ENCODE results near the gene TEX11.

Gene TEX11

DNA sequence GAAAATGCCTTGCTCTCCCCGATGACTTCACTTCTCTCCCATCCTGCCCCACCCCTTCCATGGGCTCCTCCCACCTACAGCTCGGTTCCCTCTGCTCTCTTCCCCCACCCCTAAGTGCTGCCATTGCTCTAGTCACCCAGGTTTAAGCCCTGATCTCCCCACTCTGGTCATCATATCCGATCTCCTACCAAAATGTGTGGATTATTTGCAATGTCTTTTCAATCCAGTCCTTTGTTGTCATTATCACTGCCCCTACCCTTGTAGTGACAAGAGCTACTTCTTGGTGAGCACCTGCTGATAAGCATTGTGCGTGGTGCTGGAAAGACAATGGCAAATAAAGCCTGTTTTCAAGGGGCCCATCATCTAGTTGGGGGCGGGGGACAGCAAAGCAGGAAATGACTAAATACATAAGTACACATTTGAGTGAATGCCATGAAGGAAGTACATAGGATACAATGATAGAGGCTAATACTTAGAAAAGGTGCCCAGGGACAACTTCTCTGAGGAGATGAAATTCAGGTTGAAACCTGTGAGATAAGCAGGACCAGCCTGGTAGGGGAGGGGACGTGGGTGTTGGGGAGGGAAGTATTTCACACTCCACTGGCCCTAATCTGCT lies 400.1 kb downstream of the TEX11 start:
- H2BK12ac ChIP-seq (ENCODE audit: low read length), result no peak overlapping the region
- no peak overlapping the region for H4K12ac ChIP-seq (ENCODE audit: low read depth, low read length)
- WGBS (ENCODE audit: extremely low coverage, insufficient coverage, insufficient read length), result no CpG with 5 or more reads among the region's 6 CpGs
- H4K91ac ChIP-seq (ENCODE audit: low read depth, low read length), result no peak overlapping the region
- H3K79me1 ChIP-seq (ENCODE audit: low read length), result no peaks in the 10 kb centered on the region
- no peak overlapping the region for H3K23ac ChIP-seq (ENCODE audit: low read length)
- H3K4ac ChIP-seq (ENCODE audit: low read depth, low read length), result no peak overlapping the region
- DNase-seq, result no peak
- no peak overlapping the region for H3K4me2 ChIP-seq (ENCODE audit: low read length)
- no peak overlapping the region for H3K4me3 ChIP-seq (ENCODE audit: low read depth, low read length)
- no peak overlapping the region for H3K9ac ChIP-seq (ENCODE audit: low read length)
- H2AFZ ChIP-seq (ENCODE audit: insufficient read depth, low read length, poor library complexity), result no peak overlapping the region
- H3K9me3 ChIP-seq (ENCODE audit: insufficient read depth, low read depth, low read length), result no peaks in the 10 kb centered on the region
- no peak overlapping the region for H3K18ac ChIP-seq (ENCODE audit: low read length)
- H3K79me2 ChIP-seq (ENCODE audit: control insufficient read depth, insufficient read depth, low read length, poor library complexity), result no peaks in the 10 kb centered on the region
- no peak overlapping the region for H2BK120ac ChIP-seq (ENCODE audit: insufficient read depth, low read length, poor library complexity)
- no peak overlapping the region for H2BK5ac ChIP-seq (ENCODE audit: low read depth, low read length, poor library complexity)
- H3K4me1 ChIP-seq (ENCODE audit: control insufficient read depth in 1 of 2, insufficient read depth in 2 of 2, low read length in 2 of 2), result no peaks in the 10 kb centered on the region
- H3K27me3 ChIP-seq (ENCODE audit: insufficient read depth, low read length), result no peaks in the 10 kb centered on the region
- H4K8ac ChIP-seq (ENCODE audit: low read depth, low read length), result no peak overlapping the region
- no peak overlapping the region for H3K27ac ChIP-seq (ENCODE audit: low read depth, low read length)
- H3K36me3 ChIP-seq (ENCODE audit: control insufficient read depth in 1 of 2, insufficient read depth in 2 of 2, low read length in 2 of 2), result peaks cover 7 to 12% of the 10 kb centered on the region in 2 experiments
- no peak overlapping the region for H2AK5ac ChIP-seq (ENCODE audit: low read length)
- H3K14ac ChIP-seq (ENCODE audit: low read length), result no peak overlapping the region

DNA sequence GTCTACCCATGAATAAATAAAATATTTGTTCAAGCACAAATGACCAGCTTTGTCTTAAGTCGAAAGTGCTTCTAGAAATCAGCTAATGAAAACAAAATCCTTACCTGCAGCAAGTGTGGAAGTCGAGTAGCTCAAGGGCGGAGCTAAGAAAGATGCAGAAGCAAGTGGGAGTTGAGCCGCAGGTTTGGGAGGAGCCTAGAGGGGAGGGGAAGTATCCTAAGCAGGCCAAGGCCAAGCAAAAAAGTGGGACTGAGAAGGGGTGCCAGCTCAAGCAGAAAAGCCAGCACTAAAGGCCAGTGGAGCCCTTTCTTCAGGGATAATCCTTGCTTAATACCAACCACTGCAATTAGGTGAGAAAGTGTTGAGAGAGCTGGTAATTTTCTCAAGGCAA lies 403.1 kb downstream of the TEX11 start:
- no peak overlapping the region for H2BK5ac ChIP-seq (ENCODE audit: low read depth, low read length, poor library complexity)
- DNase-seq, result no peak
- no peak overlapping the region for H3K27ac ChIP-seq (ENCODE audit: low read depth, low read length)
- no peaks in the 10 kb centered on the region for H3K79me2 ChIP-seq (ENCODE audit: control insufficient read depth, insufficient read depth, low read length, poor library complexity)
- no peak overlapping the region for H3K14ac ChIP-seq (ENCODE audit: low read length)
- no CpG with 5 or more reads among the region's 4 CpGs for WGBS (ENCODE audit: extremely low coverage, insufficient coverage, insufficient read length)
- H4K91ac ChIP-seq (ENCODE audit: low read depth, low read length), result no peak overlapping the region
- H3K23ac ChIP-seq (ENCODE audit: low read length), result no peak overlapping the region
- H3K27me3 ChIP-seq (ENCODE audit: insufficient read depth, low read length), result no peaks in the 10 kb centered on the region
- H2AFZ ChIP-seq (ENCODE audit: insufficient read depth, low read length, poor library complexity), result no peak overlapping the region
- no peak overlapping the region for H2BK12ac ChIP-seq (ENCODE audit: low read length)
- H4K8ac ChIP-seq (ENCODE audit: low read depth, low read length), result no peak overlapping the region
- no peaks in the 10 kb centered on the region for H3K79me1 ChIP-seq (ENCODE audit: low read length)
- no peak overlapping the region for H3K9ac ChIP-seq (ENCODE audit: low read length)
- H3K4me1 ChIP-seq (ENCODE audit: control insufficient read depth in 1 of 2, insufficient read depth in 2 of 2, low read length in 2 of 2), result no peaks in the 10 kb centered on the region
- H3K4ac ChIP-seq (ENCODE audit: low read depth, low read length), result no peak overlapping the region
- H3K36me3 ChIP-seq (ENCODE audit: control insufficient read depth in 1 of 2, insufficient read depth in 2 of 2, low read length in 2 of 2), result peaks cover 17 to 30% of the 10 kb centered on the region in 2 experiments
- H3K9me3 ChIP-seq (ENCODE audit: insufficient read depth, low read depth, low read length), result no peaks in the 10 kb centered on the region
- H4K12ac ChIP-seq (ENCODE audit: low read depth, low read length), result no peak overlapping the region
- H2BK120ac ChIP-seq (ENCODE audit: insufficient read depth, low read length, poor library complexity), result no peak overlapping the region
- no peak overlapping the region for H3K4me3 ChIP-seq (ENCODE audit: low read depth, low read length)
- no peak overlapping the region for H2AK5ac ChIP-seq (ENCODE audit: low read length)
- H3K4me2 ChIP-seq (ENCODE audit: low read length), result no peak overlapping the region
- H3K18ac ChIP-seq (ENCODE audit: low read length), result no peak overlapping the region

DNA sequence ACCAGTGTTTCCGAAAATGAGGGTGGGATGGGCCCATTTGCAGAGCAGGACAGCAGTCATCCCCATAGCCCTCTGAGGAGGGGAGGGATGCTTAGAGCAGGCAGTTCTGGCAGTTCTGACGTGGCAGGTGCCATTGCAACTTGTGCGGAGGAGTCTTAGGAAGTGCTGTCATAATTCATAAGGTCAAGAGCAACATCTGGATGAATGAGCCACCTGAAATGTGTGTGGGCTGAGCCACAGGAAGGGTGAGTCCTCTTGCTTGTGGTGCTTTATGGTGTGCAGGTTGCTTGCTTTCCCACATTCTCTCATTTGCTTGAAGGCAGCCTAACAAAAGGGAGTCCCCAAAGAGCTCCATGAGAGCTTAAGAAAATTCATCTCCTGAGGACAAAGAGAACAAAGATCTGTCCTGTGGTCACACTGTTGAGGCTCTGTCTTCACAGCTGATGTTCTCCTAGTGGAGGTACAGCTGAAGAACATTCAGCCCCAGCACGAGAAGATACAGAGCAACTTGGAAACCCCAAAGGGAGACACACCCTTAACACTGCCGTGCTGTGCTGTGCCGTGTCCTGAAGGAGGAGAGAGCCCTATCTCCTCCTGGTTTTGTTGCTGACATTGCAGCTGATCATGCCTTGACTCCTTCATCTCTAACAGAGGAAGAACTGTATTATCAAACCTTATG lies 403.6 kb downstream of the TEX11 start:
- H2BK12ac ChIP-seq (ENCODE audit: low read length), result no peak overlapping the region
- H3K79me1 ChIP-seq (ENCODE audit: low read length), result no peaks in the 10 kb centered on the region
- no peak overlapping the region for H3K4me3 ChIP-seq (ENCODE audit: low read depth, low read length)
- no CpG with 5 or more reads among the region's 6 CpGs for WGBS (ENCODE audit: extremely low coverage, insufficient coverage, insufficient read length)
- H3K4me2 ChIP-seq (ENCODE audit: low read length), result no peak overlapping the region
- H3K36me3 ChIP-seq (ENCODE audit: control insufficient read depth in 1 of 2, insufficient read depth in 2 of 2, low read length in 2 of 2), result peaks cover 21 to 36% of the 10 kb centered on the region in 2 experiments
- H3K27ac ChIP-seq (ENCODE audit: low read depth, low read length), result no peak overlapping the region
- no peak overlapping the region for H3K9ac ChIP-seq (ENCODE audit: low read length)
- DNase-seq, result no peak
- H3K4me1 ChIP-seq (ENCODE audit: control insufficient read depth in 1 of 2, insufficient read depth in 2 of 2, low read length in 2 of 2), result no peaks in the 10 kb centered on the region
- no peak overlapping the region for H2AFZ ChIP-seq (ENCODE audit: insufficient read depth, low read length, poor library complexity)
- H4K12ac ChIP-seq (ENCODE audit: low read depth, low read length), result no peak overlapping the region
- no peak overlapping the region for H3K23ac ChIP-seq (ENCODE audit: low read length)
- no peaks in the 10 kb centered on the region for H3K9me3 ChIP-seq (ENCODE audit: insufficient read depth, low read depth, low read length)
- H2BK120ac ChIP-seq (ENCODE audit: insufficient read depth, low read length, poor library complexity), result no peak overlapping the region
- no peak overlapping the region for H2AK5ac ChIP-seq (ENCODE audit: low read length)
- H3K79me2 ChIP-seq (ENCODE audit: control insufficient read depth, insufficient read depth, low read length, poor library complexity), result no peaks in the 10 kb centered on the region
- no peak overlapping the region for H3K4ac ChIP-seq (ENCODE audit: low read depth, low read length)
- no peaks in the 10 kb centered on the region for H3K27me3 ChIP-seq (ENCODE audit: insufficient read depth, low read length)
- H2BK5ac ChIP-seq (ENCODE audit: low read depth, low read length, poor library complexity), result no peak overlapping the region
- no peak overlapping the region for H3K14ac ChIP-seq (ENCODE audit: low read length)
- H4K8ac ChIP-seq (ENCODE audit: low read depth, low read length), result no peak overlapping the region
- H4K91ac ChIP-seq (ENCODE audit: low read depth, low read length), result no peak overlapping the region
- H3K18ac ChIP-seq (ENCODE audit: low read length), result no peak overlapping the region

DNA sequence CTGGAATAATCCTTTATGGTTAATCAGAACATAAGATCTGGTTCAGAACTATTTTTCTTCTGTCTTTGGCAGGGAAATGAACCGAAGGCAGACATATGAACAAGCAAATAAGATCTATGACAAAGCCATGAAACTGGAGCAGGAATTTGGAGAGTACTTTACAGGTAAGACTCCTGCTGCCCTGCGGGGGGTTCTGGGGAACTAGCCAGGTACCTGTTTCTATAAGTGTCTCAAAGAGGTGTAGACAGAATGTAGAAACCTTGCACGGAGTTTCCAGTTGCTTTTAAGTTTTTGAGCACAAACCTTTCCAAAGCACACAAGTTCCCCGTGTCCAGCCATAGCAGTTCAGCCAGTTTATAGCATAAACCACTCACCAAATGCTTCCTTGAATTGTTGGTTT lies 407.7 kb downstream of the TEX11 start:
- no peak overlapping the region for H3K9ac ChIP-seq (ENCODE audit: low read length)
- H3K4me1 ChIP-seq (ENCODE audit: control insufficient read depth in 1 of 2, insufficient read depth in 2 of 2, low read length in 2 of 2), result no peaks in the 10 kb centered on the region
- peaks cover 52 to 71% of the 10 kb centered on the region in 2 experiments for H3K36me3 ChIP-seq (ENCODE audit: control insufficient read depth in 1 of 2, insufficient read depth in 2 of 2, low read length in 2 of 2)
- H3K27me3 ChIP-seq (ENCODE audit: insufficient read depth, low read length), result no peaks in the 10 kb centered on the region
- H2BK12ac ChIP-seq (ENCODE audit: low read length), result no peak overlapping the region
- H3K23ac ChIP-seq (ENCODE audit: low read length), result no peak overlapping the region
- no peaks in the 10 kb centered on the region for H3K79me1 ChIP-seq (ENCODE audit: low read length)
- no peak overlapping the region for H3K27ac ChIP-seq (ENCODE audit: low read depth, low read length)
- H4K12ac ChIP-seq (ENCODE audit: low read depth, low read length), result no peak overlapping the region
- no peak overlapping the region for H3K14ac ChIP-seq (ENCODE audit: low read length)
- H2AK5ac ChIP-seq (ENCODE audit: low read length), result no peak overlapping the region
- no peaks in the 10 kb centered on the region for H3K9me3 ChIP-seq (ENCODE audit: insufficient read depth, low read depth, low read length)
- no peak overlapping the region for H3K4ac ChIP-seq (ENCODE audit: low read depth, low read length)
- WGBS (ENCODE audit: extremely low coverage, insufficient coverage, insufficient read length), result no CpG with 5 or more reads among the region's 4 CpGs
- H3K79me2 ChIP-seq (ENCODE audit: control insufficient read depth, insufficient read depth, low read length, poor library complexity), result no peaks in the 10 kb centered on the region
- no peak overlapping the region for H3K18ac ChIP-seq (ENCODE audit: low read length)
- H2AFZ ChIP-seq (ENCODE audit: insufficient read depth, low read length, poor library complexity), result no peak overlapping the region
- no peak overlapping the region for H3K4me3 ChIP-seq (ENCODE audit: low read depth, low read length)
- no peak overlapping the region for H2BK5ac ChIP-seq (ENCODE audit: low read depth, low read length, poor library complexity)
- no peak overlapping the region for H3K4me2 ChIP-seq (ENCODE audit: low read length)
- no peak overlapping the region for H2BK120ac ChIP-seq (ENCODE audit: insufficient read depth, low read length, poor library complexity)
- H4K8ac ChIP-seq (ENCODE audit: low read depth, low read length), result no peak overlapping the region
- no peak for DNase-seq
- H4K91ac ChIP-seq (ENCODE audit: low read depth, low read length), result no peak overlapping the region
